NOMO-1 (cell line): Measurements from ENCODE around the gene ITPKB.

Experiments
- DNase-seq, 2 experiments: peaks; one replicate each; lab custom pipeline; 2025; ENCODE audit not compliant: unreplicated experiment in 2 of 2; lab: John Stamatoyannopoulos, UW

ITPKB gene

DNA sequence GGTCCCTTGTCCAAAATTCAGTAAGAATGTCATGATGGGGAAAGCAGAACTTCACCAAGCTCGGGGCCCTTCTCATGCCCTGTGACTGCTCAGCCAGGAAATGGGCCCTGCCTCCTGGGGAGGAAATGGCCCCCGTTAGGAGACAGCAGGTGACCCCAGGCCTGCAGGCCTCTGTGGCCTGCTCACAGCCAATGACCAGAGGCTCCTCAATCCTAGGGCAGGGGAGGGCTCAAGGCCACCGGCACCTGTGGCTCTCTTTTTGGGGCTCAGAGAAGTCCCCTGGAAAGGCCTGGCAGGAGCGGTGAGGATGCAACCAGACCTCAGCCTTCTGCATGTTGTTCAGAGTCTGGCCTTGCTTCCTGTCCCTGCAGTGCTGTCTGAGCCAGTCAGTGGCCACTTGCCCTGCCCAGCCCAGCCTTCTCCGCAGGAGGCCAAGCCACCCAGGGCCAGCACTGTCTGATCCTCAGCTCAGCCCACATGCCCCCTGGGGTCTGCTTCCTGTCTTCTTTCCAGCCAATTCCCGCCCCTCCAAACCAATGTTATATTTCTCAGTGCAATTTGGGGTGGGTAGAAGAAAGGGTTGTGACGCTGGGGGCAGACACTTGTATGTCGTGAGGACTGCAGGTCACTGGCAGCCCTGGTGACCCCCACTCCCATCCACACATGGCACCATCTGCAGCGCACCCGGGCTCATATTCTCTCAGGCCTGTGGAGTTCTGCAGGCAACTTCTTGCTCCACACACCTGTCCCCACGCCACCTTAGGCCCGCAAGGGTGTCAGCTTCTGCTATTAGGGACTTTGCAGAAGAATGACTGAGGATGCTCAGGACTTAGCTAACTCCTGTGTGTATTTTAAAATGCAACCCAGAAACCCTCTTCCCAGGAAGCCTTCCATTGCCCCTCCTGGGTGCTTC lies 83.6 kb downstream of the ITPKB start:
- peak; percentile 5 to 28 for DNase-seq

DNA sequence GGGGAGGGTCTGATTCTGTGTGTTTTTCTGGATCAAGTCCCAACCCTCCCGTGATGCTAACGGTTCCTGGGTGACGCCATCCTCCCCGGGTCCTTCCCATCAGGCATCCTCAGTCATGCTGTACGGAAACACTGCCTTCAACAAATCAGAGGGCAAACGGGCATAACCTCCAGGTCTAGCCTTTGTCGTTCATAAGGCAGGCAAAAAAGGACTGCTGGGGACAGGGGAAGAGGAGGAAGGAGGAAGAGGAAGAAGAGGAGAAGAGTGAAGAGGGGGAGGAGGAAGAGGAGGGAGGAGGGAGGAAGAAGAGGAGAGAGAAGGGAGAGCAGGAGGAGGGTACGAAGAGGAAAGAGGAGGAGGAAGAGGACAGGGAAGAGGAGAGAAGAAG lies 84.4 kb downstream of the ITPKB start:
- no peak for DNase-seq

DNA sequence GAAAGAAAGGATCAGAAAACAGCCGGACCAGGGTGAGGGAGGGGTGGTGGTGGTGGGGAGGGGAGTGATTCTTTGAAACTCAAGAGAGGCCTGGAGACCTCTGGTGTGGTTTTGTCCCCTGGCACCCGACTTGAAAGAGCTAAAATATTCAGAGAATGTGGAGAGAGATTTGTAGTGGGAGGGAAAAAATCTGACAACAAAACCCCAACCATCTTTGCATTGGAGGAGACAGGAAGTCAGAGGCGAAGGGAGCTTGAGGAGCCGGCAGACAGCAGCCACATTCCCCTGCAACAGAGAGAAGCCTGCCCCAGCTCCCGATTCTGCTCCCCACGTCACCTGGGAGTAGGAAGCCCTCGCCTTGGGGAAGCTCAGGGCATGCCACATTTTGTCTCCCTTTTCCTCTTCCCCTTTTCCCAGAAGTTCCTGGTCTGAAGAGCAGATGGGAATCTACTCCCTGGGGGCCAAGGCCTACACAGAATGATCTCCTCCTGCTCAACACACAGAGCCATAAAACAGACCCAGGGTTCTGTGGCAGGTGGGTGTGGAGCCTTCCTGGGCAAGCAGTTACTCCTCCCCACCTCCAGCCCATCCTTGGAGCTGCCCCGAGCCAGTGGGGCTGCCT lies 84.9 kb downstream of the ITPKB start:
- DNase-seq = no peak

DNA sequence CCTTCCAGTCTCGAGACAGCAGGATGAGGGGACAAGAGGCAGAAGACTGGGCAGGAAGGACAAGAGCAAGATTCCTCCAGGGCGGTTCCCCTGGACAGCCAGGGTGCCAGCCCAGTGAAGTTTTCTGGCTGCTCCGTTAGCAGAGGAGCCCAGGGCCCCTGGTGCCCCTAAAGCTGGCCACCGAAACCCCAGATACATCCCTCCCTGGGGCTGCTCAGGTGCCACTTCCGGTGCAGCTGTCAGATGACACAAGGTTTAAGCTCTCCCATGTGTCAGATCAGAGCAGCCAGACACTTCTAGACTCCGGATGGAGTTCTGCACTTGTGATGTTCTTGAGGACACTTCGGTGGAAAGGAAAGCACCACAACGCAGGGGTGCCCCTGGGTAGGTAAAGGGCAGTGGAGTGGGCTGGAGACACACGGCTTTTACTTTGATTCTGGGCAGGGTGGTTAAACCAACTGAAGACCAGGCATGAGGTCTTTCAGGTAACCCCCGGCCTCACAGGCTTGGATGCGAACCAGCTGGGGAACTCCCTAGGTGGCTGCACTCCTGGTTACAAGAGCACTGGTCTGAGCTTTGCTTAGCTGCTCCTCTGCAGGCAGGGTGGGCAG lies 85.7 kb downstream of the ITPKB start:
- DNase-seq = no peak

DNA sequence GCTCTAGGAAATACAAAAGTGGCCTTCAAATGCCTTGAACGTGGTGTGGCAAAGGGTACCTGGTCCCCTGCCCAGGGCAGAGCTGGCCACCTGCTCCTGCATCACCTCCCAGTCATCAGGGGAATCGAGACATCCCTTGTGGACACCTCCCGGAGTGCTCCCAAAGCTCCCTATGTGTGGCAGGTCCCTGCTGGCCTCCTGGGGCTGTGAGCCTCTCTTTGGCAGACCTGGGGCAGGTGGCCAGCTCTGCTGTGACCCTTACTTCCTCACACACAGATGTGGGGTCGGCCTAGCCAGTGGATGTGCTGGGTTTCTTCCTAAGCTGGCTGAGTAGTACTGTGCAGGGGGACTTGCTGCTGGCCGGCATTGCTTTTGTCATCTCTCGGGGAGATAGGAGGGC lies 86.5 kb downstream of the ITPKB start:
- no peak for DNase-seq

DNA sequence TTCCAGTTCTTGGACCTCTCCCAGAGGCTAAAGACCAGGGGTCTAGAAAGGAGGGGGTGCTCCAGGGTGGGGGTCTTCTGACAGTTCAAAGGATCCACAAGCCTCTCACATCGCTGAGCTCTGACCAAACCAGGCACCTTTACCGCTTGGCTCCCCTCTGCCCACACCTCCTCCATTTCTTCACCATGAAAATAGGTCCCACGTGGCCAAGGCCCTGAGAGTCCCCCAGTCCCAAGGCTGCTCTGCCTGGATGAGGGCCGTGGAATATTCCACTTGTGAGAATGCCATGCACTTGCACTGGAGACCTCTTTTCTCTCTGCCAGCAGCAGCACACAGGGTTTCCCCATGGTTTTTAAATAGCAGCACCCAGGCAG lies 87.4 kb downstream of the ITPKB start:
- DNase-seq = no peak

DNA sequence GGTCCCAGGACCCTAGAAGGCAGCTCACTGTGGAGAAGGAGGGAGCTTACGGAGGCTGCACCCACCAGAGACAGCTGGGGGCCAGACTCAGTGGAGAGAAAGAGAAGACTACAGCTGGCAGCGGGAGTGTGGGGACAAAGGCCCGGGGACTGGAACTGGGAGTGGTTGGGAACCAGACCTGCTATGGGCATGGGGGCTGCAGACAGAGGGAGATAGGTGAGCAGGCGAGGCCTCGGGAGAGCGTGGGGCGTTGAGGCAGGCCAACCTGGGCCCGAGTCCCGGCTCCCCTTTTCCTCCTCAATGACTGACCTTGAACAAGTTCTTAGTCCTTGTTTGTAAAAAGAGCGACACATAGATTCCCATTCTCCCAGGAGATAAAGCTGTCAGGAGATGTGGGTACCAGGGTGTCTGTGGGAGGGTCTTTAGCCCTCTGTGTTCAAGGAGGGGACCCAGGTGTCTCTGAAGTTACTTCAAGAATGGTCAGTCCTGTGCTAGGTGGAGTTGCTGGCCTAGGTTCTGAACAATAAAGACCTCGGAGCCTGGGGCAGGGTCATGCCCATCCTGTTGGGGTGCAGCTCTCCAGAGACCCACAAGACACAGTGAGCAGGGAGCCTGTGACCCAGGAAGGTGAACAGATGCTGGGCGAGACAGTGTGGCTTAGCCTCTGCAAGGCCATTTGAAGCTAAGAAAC lies 87.9 kb downstream of the ITPKB start:
- DNase-seq = no peak

DNA sequence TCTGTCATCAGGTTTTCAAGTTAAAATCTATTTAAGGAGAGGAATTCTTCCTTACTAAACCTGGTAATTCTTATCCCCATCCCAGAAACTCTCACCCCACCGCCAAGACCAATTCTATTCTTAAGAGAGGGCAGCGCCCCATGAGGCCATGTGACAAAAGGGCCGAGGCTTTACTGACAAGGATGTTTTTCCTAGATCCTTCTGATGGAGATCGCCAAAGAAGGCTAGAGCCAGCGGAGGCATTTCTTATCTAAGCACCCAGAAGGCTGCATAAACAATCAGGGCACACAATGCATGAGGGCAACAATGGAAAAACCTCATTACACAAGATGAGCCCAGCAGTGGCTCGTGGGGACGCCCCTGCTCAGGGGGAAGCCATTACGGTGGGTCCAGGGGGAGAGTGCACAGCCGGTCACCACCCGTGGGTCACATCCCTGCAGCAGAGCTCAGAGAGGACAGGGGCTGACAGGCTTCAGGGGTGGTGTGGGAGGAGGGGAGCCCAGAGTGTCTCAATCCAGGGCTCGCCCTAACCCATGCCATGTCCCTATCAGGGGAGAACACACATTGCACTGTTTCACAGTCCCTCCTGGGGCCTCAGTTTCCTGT lies 88.7 kb downstream of the ITPKB start:
- no peak for DNase-seq

DNA sequence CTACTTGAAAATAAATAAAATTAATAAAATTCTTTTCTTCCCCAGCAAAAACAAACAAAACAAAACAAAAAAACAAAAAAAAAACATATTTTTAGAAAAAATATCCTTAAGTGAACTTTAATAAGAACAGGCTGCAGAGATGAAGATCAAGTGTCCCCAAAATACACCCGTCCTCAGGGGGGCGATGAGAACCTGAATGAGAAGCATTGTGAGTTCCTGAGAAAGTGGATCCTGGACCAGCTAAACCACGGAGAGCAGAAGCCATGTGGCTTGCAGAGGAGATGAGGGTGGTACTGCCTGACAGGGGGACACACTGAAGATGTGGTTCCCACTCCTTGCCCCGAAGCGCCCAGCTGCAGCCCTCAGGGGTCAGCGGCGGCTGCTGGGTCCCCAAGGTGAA lies 89.3 kb downstream of the ITPKB start:
- peak in 1 of 2 experiments; percentile 4 for DNase-seq

DNA sequence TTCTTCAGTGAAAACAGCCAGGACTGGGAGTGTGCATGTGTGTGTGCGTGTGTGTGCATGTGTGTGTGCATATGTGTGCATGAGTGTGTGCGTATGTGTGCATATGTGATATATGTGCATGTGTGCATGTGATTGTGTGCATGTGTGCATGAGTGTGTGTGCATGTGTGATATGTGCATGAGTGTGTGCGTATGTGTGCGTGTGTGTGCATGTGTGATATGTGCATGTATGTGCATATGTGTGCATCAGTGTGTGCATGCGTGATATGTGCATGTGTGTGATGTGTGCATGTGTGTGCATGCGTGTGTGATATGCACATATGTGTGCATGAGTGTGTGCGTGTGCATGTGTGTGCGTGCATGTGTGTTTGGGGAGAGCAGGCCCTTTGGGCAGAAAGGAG lies 89.8 kb downstream of the ITPKB start:
- no peak for DNase-seq

DNA sequence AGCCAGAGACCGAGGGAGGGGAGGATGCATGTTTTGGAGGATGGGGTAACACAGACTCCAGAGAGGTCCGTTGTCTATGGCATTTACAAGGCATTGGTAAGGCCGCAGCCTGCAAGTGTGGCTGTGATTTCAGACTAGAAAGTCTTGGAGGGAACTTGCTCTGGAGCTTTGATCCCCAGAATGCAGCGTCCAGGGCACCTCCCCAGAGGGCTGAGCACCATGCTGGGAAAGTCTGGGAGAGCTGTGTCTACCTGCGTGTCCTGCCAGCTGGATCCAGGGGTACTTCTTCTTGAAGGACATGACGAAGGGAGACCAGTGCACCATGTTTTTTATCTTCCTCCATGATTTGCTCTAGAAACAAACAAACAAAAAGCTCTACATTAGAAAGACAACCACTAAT lies 90.7 kb downstream of the ITPKB start:
- DNase-seq = no peak

DNA sequence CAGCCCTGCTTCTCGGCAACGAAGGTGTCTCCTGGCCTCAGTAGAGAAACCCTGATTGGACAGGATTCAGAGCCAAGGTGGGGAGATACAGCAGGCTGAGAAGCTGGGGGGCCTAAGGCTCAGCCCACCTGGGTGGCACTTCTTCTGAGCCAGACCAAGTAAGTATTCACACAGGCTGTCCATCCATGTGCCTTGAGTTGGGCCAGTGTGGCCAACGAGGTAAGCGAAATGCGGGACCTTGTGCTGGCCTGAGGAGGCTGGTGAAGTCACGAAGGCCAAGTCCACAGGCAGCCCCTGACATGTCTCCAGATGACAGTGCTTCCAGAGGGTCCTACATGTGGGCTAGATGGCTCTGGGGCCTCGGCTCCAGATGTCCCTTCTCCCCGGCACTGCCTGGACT lies 91.4 kb downstream of the ITPKB start:
- no peak for DNase-seq

DNA sequence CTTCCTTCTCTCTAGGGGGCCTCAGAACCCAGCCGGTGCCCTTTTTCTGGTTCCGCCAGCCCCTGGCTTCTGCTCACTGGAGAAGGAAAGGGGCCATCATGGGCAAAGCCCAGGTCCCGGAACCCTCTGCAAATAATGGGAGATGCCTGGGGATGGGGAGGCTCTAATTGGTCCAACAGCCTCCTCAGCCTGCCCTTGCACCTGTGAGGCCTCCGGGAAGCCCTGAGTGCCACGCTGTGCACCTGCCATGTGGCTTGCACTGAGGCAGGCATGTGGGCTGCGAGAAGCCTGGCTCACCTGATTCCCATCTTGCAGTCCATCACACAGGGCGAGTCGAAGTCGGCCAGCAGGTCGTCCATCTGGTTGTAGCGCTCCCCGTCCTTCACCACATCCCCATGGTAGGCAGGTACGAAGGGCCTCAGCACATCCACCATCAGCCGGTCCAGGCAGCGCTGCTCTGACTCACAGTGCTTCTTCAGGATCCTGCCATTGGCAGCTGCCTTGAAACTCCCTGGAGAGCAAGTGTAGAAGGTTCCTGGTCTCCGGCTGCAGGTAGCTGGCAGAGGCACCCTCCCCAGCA lies 92.1 kb downstream of the ITPKB start:
- DNase-seq = no peak

DNA sequence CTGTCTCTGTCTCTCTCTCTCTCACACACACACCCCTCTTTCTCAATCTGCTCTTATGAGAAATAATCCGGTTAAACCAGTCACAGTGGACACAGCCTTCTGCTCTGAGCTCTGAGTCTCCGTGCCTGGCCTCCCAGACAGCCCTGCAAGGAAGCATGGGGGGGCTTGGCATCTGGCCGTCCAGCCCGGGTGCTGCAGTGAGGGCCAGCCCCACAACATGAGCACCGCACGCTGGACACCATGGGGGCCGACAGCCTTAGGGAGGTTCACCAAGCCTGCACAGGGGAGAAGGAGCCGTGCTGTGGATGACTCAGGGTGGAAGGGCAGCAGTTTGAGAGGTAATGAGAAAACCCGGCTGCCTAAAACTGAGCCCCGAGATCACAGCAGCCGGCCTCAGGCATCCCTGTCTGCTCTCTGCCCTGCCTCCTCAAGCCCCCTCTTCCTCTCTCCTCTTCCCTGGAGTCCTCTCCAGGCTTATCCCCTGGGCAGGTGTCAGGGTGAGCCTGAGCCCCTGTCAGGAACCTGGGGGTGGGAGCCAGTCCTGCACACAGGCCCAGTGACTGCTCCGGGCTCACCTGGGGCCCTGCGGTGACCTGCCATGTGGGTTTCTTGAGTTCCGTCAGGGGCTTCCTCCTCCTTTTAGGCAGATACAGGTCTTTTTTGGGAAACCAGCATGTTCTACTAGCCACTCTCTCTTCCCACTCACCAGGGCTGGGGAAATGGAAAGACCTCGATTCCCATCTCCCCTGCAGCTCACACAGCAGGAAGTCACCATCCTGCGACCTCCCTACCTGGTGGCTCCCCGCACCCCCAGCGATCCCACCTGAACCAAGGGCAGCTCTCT lies 92.8 kb downstream of the ITPKB start:
- no peak for DNase-seq

DNA sequence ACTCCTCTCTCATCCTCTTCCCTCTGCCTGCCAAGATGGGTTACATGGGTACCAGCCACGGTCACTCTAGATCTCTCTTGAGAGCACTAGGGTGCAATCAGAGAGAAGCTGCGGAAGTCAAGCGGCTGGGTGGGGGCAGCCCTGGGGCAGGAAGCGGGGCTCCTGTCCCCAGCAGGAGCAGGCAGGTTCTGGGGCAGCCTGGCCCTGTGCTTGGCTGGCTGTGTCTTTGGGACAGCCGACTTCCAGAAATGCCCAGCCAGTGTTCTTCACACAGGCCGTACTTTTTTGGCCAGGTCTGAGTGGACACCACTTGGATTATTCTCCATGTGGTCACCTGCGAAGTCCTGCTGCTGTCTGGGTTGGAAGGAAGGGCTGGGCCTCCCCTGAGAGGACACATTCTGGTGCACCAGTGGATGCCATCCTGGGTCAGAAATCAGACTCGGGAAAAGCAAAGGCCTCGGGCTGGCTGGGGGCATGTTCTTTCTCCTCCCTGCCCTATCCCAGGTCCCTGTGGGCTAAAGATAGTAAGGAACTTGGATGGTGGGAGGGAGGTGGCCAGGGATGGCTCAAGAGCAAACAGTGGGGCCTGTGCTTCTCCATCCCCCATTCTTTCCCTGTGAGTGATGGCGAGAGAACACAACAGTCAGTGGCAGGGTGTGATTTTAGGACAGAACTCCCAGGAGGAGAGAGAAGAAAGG lies 93.7 kb downstream of the ITPKB start:
- no peak for DNase-seq

DNA sequence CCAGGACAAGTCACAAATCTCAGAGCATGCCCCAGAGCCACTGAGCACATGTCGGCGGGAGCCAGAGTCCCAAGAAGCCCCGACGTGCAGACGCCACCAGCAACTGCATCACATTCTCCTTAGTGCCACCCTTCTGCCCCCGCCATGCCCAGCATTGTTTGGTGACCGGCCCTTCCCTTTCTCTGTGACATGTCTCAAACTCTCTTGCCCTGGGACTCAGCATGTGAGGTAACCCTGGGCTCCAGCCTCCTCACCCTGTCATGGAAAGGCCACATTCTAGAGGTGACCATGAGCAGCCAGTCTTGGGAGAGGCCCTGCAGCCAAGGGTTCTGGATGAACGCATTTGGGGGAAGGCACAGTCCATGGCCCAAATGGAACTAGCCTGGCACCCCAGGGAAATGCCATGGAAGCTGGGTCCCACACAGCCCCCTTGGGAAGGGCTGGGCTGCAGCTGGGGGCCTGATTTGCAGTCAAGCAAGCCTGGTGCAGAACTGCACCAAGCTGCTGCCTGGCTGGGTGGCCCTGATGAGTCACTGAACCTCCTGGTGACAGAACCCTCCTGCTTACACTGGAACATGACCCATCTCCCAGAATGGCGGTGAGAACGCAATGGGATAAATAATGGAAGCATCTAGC lies 94.4 kb downstream of the ITPKB start:
- DNase-seq = no peak

DNA sequence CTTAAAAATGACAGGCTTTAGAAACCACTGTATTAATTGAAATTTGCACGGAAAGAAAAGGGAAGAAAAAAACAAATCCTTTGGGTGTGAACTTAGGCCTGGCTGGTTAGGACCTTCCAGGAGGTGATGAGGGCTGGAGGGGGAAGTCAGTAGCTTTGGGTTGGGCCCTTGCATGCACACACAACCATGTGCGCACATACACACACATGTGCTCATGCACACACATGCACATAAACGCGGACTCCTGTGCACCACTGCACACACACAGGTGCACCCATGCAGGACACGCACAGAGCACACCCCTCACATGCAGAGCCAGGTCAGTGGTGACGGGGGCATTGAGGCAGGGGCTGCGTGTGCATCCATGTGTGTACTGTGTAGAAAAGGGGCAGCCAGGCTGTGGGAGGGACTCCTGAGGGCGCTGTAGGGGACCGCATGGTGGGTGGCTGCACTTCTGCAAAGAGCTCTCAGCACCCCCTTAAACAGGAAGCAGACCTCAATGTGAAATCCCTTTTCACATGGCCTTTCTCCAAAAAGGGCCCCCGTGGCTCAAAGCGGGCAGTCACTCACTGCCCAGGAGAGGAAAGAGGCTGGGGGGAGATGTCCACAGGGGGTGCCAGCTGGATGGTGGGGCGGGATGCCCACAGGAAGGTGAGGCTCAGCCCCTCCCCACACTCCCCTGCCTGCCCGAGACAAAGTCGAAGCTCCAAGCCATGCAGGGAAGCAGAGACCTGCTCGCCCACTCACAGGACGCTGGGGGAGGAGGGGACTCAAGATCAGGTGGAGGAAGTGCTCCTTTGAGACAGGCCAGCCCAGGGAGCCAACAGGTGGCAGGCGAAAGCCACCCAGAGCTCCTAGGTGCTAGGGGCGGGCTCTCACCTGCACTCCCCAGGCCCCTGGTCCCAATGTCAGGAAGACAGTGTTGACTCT lies 95.2 kb downstream of the ITPKB start:
- DNase-seq = peak; percentile 61 to 65

DNA sequence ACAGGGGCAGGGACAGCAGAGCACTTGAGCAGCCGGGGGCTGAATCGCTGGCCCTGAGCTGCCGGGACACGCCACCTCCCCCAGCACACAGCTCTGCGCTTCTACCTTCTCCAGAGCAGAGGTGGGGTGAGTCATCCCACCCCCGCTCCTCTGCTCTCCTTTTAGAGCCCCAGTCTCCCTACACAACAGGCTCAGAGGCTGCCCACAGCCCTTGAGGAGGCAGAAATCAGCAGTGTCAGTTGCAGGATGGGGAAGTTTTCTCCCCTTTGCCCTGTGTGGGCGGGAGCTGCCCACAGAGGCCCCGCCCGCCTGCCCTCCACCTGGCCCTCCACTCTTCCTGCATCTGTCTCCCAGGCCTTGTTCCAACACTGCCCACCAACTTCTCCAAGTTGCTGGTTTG lies 95.9 kb downstream of the ITPKB start:
- peak; percentile 84 to 88 for DNase-seq
